Fibroblast of upper back skin (primary cell): ENCODE results near the gene SLC16A2.
"Not testable (repeated sequence)": the region's sequence is repeated elsewhere in the genome, so short reads cannot be mapped to it uniquely, and the experiment has no call there.

Experiments used
- DNase-seq: peaks from one replicate; pipeline ENCODE4 v3.0.0-alpha.2; 2013

SLC16A2 gene

DNA sequence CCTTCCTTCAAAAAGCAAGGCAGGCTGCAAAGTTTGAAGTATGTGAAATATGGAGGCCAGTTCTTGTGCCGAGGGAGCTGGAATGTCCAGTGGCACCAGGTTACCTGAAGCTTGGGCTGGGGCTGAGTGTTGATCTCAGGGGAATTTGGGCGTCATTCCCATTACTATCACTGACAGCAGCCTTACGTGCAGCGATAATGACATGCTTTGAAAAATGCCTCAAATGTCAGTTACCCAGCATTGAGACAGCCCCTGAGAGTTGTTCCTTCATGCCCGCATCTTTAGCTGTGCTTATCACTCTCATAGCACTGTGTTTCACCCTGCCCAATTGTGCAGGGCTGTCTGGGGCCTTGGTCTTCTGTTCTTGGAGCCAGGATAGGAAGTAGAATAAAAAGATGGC, 27.4 kb downstream of the SLC16A2 start:
- no peak for DNase-seq

GRCh38 chrX:74449322-74449936, 28.1 kb downstream of the SLC16A2 start:
- peak; percentile 28 for DNase-seq

GRCh38 chrX:74449937-74450330, 28.6 kb downstream of the SLC16A2 start:
- DNase-seq, result peak; percentile 52

DNA sequence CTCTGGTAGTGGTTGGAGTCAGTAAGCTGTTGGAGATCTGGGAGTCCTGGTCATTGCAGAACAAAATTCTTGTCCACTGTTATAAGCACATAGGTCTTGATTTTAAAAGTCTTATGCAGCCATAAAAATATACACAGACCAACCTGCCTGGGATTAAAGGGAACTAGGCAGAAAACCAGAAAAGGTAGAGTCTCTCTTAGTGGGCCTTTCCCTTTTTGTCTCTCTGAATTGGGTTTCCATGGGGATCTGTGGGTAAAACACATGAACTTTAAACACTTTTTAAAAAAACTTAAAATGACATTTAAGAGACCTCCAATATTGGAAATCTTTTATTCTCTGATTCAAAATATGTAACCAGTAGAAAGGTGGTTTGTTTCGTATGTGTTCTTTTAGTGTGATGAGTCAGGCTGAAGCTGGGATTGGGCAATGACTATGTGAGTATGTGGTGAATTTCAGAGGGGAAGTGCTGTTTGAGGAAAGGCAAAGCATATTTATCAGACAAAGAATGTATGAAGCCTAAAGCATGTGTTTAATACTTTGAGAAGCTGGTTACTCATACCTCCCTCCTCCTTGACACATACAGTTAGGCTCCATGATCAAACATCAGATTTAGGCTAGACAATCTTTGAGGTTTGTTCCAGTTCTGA, 29.6 kb downstream of the SLC16A2 start:
- DNase-seq, result peak; percentile 93

DNA sequence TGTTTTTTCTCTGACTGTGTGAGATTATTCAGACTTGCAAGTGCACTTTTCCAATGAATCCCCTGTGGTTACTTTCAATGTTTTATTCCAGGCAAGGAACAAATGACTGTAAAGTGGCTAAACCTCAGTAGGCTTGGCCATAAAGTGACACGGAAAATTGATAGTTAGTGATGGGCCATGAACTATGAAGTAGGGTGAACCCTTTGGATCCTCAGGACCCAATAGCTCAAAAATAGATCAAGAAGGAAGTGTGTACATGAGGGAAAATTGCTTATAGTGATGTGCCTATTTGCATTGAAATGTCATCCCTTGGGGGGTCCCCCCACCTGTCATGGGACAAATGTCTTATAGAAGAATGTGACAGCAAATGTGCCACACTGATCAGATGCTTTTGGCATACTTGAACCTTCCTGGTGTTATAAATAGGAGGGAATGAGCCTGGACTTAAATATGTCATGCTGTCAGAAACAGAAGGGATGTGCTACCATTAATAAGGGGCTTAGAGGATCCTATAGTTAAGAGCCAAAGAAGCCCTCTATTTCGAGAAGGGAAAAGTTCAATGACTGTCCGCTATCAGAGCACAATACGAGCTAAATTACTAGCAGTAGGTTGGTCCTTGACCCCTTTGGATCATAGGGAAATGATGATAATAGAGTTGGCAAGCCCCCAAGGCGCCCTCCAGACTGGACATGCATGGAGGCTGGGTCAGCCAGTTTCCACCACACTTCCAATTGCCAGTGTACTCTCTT, 30.3 kb downstream of the SLC16A2 start:
- DNase-seq, result no peak

DNA sequence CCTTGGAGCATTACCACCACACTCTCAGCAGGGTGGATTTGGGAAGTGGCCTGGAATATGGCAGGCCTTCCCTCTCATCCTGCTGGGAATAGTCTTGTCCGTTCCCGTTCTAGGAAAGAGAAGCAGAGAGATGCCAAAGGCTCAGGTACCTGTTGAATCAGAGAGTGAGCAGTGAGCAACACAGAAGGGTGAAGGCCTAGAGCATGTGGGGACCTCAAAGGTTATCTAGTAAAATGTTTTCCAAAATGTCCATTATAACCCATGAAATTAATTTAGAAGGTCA, 30.8 kb downstream of the SLC16A2 start:
- DNase-seq, result no peak

DNA sequence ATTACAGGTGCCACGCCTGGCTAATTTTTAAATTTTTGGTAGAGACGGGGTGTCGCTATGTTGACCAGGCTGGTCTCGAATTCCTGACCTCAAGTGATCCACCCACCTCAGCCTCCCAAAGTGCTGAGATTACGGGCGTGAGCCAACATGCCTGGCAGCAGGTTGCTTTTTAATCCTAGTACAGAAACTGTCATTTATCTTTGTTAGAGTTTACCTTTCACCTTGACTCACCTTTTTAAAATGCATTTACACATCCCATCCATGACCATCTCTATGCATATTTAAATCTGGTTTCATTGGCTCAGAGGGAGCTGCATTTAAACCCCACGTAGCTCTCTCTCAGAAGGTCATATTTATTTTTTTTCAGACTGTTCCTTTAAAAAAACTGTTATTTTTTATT, 31.9 kb downstream of the SLC16A2 start:
- no peak for DNase-seq

GRCh38 chrX:74454233-74454632, 32.9 kb downstream of the SLC16A2 start:
- DNase-seq, result not testable (repeated sequence)

DNA sequence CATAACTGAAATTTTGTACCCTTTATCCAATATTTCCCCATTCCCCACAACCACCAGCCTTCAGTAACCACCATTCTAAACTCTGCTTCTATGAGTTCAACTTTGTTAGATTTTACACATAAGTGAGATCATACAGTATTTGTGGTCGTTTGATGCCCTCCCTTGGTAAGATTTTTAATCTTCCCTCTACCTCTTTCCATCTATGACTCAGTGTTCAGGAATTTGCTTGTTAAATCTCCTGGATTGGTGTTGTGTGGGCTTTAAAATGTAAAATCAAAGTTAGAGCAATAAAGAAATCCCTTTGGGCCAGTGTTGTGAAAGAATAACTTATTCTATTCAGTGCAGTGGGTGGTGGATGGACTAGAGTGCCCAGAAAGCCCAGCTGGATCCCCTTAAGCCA, 37.4 kb downstream of the SLC16A2 start:
- DNase-seq, result peak; percentile 82

DNA sequence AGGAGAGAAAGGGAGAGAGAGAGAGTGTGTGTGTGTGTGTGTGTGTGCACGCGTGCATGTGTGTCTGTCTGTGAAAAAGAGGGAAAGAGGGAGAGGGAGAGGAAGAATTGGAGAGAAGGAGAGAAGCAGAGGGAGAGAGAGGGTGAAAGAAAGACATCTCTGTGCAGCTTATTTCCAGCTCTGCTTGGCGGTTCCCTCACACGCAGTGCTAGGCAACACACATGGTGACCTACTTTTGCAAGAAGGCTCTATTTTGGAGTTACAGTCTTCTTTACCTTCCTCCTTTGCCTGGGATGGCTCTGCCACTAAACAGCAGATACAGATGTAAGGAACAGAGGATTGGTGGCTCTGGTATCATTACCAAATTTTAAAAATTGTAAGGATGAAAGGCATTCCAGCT, 40.1 kb downstream of the SLC16A2 start:
- DNase-seq, result no peak

DNA sequence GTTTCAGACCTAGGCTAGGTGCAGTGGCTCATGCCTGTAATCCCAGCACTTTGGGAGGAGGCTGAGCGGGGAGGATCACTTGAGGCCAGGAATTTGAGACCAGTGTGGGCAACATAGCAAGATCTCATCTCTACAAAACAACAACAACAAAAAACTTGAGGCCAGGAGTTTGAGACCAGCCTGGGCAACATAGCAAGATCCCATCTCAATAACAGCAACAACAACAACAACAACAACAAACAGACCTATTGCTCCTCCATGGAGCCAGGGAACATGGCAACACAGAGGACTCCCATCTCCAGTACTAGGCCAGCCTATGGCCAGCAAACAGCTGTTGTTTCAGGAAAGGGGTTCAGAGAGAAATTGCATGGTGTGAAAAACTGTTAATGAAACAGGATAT, 43.4 kb downstream of the SLC16A2 start:
- no peak for DNase-seq

- peak; percentile 42 for DNase-seq
Measured at GRCh38 chrX:74465424-74465823, 44.1 kb downstream of the SLC16A2 start.

DNA sequence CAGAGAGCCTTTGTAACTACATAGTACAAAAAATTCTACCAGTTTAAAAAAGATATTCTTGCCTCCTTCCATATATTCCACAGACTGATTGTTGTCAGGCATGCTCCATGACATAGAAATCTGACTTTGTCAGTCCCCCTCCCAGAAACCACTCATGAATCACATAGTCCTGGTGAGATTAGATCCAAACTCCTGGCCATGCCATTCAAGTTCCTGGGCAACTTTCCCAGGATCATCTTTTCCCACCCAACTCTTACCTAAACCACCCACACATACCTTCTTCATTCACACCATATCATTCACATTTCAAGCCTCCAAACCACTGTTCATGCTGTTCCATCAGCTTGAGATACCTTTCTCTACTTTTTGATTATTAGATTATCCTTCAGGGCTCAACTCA, 46.4 kb downstream of the SLC16A2 start:
- peak; percentile 11 for DNase-seq

GRCh38 chrX:74473116-74473515, 51.8 kb downstream of the SLC16A2 start:
- not testable (repeated sequence) for DNase-seq

DNA sequence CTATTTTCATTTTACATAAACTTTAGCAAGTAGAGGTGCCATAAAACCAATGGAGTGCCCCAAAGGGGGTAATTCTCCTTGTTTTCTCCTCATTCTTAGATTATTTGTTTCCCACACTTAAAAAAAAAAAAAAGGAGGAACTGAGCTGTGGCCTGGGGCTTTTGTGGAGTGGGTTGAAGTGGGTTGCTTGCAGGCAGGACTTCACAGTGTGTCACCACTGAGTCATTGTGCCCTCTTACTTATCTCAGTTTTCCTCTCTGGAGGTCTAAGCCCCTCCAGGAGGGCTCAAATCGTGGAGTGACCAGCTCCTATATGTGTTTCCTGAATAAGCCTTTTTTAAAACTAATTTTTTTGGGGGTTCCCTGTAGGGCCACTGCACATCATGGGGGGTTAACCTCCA, 69.0 kb downstream of the SLC16A2 start:
- no peak for DNase-seq

- no peak for DNase-seq
Measured at GRCh38 chrX:74492720-74493201, 71.5 kb downstream of the SLC16A2 start.

DNA sequence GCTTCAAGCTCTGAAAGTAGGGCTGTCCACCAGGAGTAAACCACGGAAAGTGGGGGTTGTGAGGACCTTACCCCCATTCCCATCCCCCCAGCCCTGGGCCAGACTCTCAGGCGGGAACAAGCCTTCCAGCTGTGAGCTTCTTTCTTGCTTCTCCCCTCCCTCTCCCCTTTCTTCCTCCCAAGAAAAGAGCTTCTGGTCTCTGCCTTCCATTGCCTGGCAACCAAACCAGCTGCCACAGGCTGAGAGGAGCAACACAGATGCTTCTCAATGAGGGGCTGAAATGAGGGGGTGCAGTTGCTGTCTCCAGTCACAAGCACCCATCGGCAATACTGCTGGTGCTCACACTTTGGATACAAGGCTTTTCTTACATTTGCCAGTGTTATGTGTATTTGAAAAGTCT, 72.5 kb downstream of the SLC16A2 start:
- DNase-seq, result no peak

GRCh38 chrX:74498924-74499323, 77.6 kb downstream of the SLC16A2 start:
- DNase-seq, result no peak

DNA sequence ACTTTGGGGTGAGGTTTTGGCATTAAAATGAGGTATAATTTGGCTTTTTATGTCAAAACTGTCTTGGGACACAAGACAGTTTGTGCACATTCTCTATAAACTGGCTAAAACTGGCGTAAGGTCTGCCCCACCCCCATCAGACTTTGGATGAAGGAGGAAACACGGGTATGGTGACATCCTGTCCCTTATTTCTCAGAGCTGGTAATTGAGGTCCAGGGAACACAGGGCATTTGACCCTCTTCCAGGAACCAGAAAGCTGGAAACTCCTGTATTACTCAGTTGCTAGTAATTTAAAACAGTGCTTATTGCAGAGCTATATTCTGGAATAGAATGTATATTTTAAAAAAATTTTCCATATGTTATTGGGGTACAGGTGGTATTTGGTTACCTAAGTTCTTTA, 78.8 kb downstream of the SLC16A2 start:
- no peak for DNase-seq

GRCh38 chrX:74500555-74500954, 79.3 kb downstream of the SLC16A2 start:
- no peak for DNase-seq

DNA sequence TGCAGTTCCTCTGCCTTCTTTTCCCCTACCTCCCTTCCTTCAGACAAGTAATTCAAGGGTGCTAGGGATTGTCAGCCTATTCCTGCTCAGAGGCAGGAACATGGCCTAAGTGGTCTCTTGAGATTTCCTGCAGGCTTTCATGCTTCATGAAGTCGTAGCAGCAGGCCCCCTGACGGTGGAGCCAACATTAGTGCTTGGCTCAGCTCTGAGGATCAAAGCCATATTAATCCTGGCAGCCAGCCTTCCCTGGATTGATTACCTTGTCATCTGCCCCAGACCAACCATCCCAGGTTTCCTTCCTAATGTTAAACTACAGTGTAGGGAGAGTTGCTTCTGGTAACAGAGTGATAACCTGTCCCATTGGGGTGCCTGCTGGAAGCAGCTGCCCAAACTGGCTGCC, 84.1 kb downstream of the SLC16A2 start:
- no peak for DNase-seq

DNA sequence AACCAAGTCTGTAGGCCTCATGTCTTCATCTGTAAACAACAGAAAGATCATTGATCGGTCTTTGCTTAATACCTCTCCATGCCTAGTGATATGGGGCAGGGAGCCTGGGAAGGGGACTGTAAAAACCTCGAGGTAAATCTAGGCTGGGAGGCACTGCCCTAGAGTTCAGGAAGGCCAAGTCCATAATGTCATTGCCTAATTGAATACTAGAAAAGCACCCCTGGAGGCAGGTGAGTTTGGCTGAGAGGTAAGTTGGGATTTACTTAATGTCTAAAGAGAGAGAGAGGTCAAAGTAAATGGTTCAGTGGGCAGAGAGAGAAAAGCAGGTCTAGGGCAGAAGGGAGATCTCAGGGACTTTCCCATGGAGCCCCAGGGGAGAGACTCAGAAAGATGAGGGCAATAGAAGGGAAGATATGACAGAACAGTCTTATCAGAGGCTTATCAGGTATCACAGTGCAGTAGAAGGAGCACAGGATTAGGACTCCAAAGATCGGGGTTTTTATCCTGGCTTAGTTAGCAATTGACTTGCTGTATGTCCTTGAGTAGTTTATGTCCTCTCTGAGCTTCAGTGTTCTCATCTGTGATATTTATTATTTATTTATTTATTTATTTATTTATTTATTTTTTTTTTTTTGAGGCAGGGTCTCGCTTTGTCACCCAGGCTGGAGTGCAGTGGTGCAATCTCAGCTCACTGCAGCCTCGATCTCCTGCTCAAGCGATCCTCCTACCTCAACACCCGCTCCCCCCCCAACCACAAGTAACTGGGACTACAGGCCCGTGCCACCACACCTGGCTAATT, 85.2 kb downstream of the SLC16A2 start:
- no peak for DNase-seq

DNA sequence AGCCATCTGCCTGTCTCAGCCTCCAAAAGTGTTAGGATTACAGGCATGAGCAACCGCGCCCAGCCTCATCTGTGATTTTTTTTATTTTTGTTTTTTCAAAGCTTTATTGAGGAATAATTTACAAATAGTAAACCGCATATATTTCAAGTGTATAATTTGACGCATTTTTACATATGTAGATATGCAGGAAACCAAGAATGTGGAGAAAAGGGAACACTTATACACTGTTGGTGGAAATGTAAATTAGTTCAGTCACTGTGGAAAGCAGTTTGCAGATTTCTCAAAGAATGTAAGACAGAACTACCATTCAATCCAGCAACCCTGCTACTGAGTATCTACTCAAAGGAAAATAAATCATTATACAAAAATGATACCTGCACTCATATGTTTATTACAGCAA, 85.9 kb downstream of the SLC16A2 start:
- no peak for DNase-seq

DNA sequence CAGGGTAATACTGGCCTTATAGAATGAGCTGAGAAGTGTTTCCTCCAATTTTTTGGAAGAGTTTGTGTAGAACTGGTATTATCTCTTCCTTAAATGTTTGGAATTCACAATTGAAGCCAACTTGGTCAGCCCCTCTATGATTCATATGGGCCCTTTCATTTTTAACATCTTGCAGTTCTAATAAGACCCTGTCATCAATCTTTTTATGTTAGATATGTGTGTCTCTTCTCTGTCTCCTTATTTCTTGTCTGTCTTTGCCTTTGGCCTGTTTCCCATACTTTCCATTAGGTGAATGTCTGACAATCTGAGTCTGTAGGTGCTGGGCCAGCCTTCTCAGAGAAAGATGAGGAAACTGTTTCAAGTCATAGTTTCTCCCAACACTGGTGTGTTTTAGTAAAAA, 88.7 kb downstream of the SLC16A2 start:
- peak; percentile 63 for DNase-seq
